Stimulated activated effector memory CD8-positive, alpha-beta T cell treated with anti-CD3 and anti-CD28 coated beads, Interleukin-12 subunit alpha, Interleukin-12 subunit beta, amount 100 ng/mL, for 72 hours (primary cell): ENCODE data around the gene KRTAP4-9.
"Not testable (repeated sequence)": the region's sequence is repeated elsewhere in the genome, so short reads cannot be mapped to it uniquely, and the experiment has no call there.

Source experiments
- ATAC-seq: fragments of 150-1000 bp; cut with Tn5 transposase; 2 replicates; pipeline ENCODE4 v1.10.0; 2021
- DNase-seq, 2 donors: peaks; one replicate each; pipeline ENCODE4 v3.0.0; 2021 to 2022; ENCODE audit warnings: low spot score in 2 of 2
- H3K27ac Mint-ChIP-seq: one replicate; pipeline ENCODE4 v1.8.0; 2022; ENCODE audit warnings: mild to moderate bottlenecking, mixed read lengths
- H3K36me3 Mint-ChIP-seq: one replicate; pipeline ENCODE4 v1.8.0; 2022; ENCODE audit warnings: mild to moderate bottlenecking, mixed read lengths
- H3K4me1 Mint-ChIP-seq: one replicate; pipeline ENCODE4 v1.8.0; 2022; ENCODE audit warnings: mixed read lengths
- H3K4me3 Mint-ChIP-seq: one replicate; pipeline ENCODE4 v1.8.0; 2022; ENCODE audit warnings: mild to moderate bottlenecking, mixed read lengths
- H3K9me3 Mint-ChIP-seq: one replicate; pipeline ENCODE4 v1.8.0; 2022; ENCODE audit warnings: mixed read lengths

Gene KRTAP4-9

DNA sequence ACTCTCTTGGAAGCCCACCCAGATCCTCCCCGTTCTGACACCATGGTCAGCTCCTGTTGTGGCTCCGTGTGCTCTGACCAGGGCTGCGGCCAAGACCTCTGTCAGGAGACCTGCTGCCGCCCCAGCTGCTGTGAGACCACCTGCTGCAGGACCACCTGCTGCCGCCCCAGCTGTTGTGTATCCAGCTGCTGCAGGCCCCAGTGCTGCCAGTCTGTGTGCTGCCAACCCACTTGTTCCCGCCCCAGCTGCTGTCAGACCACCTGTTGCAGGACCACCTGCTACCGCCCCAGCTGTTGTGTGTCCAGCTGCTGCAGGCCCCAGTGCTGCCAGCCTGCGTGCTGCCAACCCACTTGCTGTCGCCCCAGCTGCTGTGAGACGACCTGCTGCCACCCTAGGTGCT lies at the start of gene KRTAP4-9:
TSS of gene KRTAP4-9 (plus strand) at position 43 of the 400 bp plus-strand sequence. CDS start at position 43, 0 bp downstream.
- not testable (repeated sequence) for H3K9me3 Mint-ChIP-seq, H3K4me1 Mint-ChIP-seq, H3K36me3 Mint-ChIP-seq, H3K27ac Mint-ChIP-seq, DNase-seq, ATAC-seq, H3K4me3 Mint-ChIP-seq

DNA sequence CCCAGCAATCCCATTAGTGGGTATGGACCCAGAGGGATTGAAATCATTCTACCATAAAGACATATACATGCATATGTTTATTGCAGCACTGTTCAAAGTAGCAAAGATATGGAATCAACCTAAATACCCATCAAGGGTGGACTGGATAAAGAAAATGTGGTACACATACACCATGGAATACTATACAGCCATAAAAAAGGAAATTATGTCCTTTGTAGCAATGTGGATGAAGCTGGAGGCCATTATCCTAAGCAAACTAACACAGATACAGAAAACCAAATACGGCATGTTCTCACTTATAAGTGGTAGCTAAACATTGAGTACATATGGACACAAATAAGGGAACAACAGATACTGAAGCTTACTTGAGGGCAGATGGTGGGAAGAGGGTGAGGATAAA lies 47.6 kb upstream of the KRTAP4-9 start:
- no peaks in the 10 kb centered on the region for H3K36me3 Mint-ChIP-seq
- H3K27ac Mint-ChIP-seq, result no peak overlapping the region
- no peak overlapping the region for H3K4me3 Mint-ChIP-seq
- DNase-seq, result no peak
- H3K9me3 Mint-ChIP-seq, result peaks cover 2% of the 10 kb centered on the region
- H3K4me1 Mint-ChIP-seq, result peaks cover 5% of the 10 kb centered on the region
- no peak for ATAC-seq

DNA sequence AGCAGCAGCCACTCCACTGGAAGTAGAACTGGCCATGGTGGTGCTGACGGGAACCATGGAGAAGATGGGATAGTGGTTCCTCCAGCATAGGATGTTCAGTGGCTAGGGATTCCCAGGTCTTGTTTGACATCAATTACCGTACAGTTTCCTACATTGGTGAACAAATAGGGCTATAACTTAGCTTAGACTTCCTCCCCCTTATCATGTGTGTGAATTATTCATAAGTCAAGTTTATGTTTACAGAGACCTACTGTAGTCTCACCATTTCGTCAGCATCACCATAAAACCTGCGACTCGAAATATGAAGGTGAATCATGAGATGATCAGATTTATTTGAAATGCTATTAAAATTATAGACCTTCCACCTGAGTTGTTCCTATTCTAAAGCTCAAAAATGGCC lies 46.4 kb upstream of the KRTAP4-9 start:
- Mint-ChIP-seq H3K9me3 (peaks cover 2% of the 10 kb centered on the region), H3K36me3 (no peaks in the 10 kb centered on the region), H3K4me3 (no peak overlapping the region), H3K27ac (no peak overlapping the region), H3K4me1 (peaks cover 5% of the 10 kb centered on the region)
- DNase-seq, result no peak
- ATAC-seq, result no peak

DNA sequence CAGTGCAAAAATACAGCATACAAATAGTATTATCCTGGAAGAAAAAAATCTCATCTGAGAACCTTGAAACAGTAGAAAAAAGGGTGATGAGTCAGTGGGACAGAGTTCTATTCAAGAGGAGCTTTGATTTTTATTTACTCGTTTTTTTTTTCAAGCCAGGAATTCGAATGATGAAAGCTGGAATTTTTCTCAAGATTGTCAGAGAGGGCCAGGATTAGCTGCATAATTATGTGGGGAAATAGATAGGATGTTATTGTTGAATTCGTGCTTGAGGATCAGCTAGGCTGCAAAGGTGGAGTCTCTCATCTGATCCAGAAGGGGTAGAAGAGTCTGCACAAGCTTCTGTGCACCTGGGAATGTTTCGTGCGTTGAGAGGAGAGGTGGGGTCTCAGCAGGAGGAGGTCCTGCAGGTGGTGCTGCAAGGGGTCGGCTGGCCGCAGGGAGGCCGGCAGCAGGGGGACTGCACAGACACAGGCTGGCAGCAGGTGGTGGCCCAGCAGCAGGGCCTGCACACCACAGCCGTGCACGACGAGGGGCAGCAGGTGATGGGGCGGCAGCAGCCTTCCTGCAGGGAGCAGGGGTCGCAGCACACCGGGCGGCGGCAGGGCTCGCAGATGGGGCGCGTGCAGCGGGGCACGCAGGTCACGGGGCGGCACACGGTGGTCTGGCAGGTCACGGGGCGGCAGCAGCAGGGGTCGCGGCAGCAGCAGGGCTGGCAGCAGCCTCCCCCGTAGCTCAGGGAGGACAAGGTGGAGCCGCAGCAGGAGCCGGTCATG lies 45.7 kb upstream of the KRTAP4-9 start:
- H3K36me3 Mint-ChIP-seq, DNase-seq, H3K4me1 Mint-ChIP-seq, H3K27ac Mint-ChIP-seq, H3K4me3 Mint-ChIP-seq, H3K9me3 Mint-ChIP-seq, ATAC-seq: not testable (repeated sequence)

DNA sequence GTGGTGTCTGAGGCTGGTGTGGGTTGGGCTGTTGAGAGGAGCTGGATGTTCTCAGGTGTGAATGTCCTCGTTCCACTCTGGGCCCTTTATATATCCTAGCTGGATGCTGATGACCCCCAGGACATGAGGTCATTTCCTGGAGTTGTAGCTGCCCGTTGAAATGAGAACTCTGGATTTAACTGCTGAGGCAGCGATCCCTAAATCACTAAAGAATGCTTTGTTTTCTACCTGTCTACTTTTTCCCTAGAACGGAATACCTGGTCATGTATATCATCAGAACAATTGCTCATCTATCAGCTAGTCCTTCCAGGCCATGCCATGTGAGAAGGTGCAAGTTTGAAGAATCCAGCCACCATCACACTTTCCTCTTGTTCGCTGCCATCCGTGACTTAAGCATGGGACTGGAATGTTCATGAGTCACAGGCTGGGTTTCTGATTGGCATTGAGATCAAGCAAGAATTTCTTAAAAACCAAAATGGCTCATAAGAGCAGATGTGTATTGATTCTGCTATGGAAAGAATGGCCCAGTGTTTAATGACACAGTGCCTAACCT lies 45.1 kb upstream of the KRTAP4-9 start, which contains the start of gene KRTAP2-3:
TSS of gene KRTAP2-3 (minus strand) at position 63 of the 553 bp plus-strand sequence. CDS start 64 bp downstream, outside the sequence.
- no peak for DNase-seq
- peaks cover 5% of the 10 kb centered on the region for H3K4me1 Mint-ChIP-seq
- no peak within 1 kb of the TSS for H3K27ac Mint-ChIP-seq

DNA sequence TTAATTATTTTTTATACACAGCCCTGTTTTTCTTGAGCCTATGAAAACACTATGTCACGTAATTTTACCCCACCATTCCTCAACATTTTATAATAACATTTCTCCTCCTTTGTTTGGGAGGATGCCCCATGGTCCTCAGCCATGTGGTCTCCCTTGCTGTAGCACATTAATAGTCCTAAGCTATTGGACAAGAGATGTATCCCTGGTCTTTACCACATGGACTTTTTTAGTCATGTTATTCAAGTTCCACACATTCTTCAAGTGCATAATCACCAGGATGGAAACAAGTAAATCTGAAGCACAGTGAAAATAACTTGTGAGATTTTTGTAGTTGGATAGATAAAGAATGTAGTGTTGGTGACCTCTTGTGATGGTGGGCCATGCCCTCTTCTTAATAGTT lies 43.2 kb upstream of the KRTAP4-9 start:
- Mint-ChIP-seq H3K36me3 (no peaks in the 10 kb centered on the region), H3K27ac (no peak overlapping the region), H3K9me3 (peaks cover 2% of the 10 kb centered on the region), H3K4me1 (peaks cover 5% of the 10 kb centered on the region), H3K4me3 (no peak overlapping the region)
- DNase-seq, result no peak
- ATAC-seq, result no peak

More for the DNA sequence above, 45.1 kb upstream of the KRTAP4-9 start, which contains the start of gene KRTAP2-3:
- Mint-ChIP-seq H3K9me3 (peaks cover 2% of the 10 kb centered on the region), H3K4me3 (no peak within 1 kb of the TSS), H3K36me3 (no peaks in the 10 kb centered on the region)
- ATAC-seq, result peak; percentile 13

DNA sequence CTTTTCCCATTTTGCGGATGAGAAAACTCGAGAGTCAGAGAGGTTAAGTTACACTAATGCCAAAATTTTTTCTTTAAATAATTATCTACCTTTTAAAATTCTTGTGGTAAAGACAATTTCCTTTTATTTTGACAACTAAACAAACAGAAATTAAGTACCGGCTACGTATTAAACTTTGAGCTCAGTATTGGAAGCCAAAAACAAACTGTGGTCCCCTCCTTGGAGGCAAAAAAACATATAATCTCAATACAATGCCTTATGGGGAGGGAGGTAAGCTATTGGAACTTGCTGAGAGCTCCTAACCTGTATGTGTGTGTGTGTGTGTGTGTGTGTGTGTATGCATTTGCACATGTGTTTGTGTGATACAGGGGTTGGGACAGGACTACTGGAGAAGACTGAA lies 41.7 kb upstream of the KRTAP4-9 start:
- ATAC-seq (no peak), DNase-seq (no peak)
- no peaks in the 10 kb centered on the region for H3K36me3 Mint-ChIP-seq
- H3K27ac Mint-ChIP-seq, result no peak overlapping the region
- H3K4me3 Mint-ChIP-seq, result no peak overlapping the region
- H3K4me1 Mint-ChIP-seq, result peaks cover 5% of the 10 kb centered on the region
- no peaks in the 10 kb centered on the region for H3K9me3 Mint-ChIP-seq

DNA sequence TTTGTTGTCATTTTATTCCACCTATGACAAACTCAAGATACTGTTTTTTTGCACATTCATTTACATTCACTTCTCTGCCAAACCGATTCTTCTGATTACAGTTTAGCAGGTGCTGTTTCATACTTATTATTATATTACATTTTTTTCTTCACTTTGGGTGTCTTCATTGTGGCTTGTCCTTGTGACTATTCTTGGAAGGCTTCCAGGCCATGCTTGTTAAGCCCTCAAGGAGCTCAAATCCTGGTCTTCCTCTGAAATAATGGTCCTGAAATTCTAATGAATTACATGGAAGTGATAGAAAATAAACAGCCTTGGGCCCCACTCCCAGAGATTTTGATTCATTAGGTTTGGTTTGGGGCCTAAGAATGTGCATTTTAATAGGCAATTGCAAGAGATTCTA lies 40.9 kb upstream of the KRTAP4-9 start:
- Mint-ChIP-seq H3K9me3 (no peaks in the 10 kb centered on the region), H3K27ac (no peak overlapping the region), H3K36me3 (no peaks in the 10 kb centered on the region), H3K4me1 (peaks cover 3% of the 10 kb centered on the region), H3K4me3 (no peak overlapping the region)
- no peak for DNase-seq
- ATAC-seq, result no peak

DNA sequence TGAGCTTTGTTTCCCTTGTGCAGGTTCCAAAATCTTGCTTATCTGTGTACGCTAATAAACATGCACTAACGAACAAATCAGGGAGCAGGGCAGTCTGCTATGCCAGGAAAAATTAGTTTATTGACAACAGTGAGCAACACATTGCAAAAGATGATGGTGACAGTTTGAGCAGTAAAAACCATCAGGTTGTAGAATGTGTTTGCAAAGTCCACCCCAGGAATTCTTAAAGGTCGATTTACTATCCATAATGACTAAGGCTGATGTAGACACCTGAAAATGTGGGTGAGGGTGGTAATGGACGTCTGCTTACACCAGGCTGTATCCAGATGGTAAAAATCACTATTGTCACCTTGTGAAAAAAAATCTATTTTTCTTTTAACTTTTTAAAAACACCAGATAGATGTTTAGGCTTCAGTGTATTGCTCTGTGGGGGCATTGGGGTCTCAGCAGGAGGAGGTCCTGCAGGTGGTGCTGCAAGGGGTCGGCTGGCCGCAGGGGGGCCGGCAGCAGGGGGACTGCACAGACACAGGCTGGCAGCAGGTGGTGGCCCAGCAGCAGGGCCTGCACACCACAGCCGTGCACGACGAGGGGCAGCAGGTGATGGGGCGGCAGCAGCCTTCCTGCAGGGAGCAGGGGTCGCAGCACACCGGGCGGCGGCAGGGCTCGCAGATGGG lies 40.0 kb upstream of the KRTAP4-9 start:
- H3K27ac Mint-ChIP-seq, H3K36me3 Mint-ChIP-seq, H3K9me3 Mint-ChIP-seq, DNase-seq, H3K4me3 Mint-ChIP-seq, H3K4me1 Mint-ChIP-seq, ATAC-seq: not testable (repeated sequence)

DNA sequence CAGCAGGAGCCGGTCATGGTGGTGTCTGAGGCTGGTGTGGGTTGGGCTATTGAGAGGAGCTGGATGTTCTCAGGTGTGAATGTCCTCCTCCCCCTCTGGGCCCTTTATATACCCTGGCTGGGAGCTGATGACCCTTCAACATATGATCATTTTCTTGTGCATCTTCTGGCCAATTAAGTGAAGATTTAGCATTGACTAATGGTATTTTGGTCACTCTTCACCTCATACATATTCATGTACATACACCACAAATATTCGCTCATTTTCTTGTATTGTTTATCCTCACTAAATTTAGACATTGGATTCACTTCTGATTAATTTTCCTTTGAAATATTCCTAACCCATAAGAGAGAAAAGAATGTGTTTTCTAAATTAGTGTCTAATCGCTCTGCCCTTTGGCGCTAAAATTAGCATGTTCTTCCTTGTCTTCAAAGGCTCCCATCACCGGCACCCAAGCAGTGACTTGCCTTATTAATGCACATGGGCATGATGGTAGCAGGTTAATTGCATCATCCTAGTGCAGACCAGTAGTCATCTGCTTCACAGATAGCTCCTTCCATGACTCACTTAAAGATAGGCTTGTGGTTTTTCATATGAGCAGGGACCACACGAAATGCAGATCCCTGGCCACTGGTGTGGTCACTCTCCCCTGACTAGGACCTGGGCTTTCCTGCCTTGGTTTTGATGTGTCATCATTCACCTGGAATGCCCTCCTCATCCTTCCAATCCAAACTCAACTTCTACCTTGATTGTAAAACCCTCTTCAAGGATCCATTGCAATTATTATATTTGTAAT lies 39.2 kb upstream of the KRTAP4-9 start, which contains the start of gene KRTAP2-4:
TSS of gene KRTAP2-4 (minus strand) at position 51 of the 796 bp plus-strand sequence. CDS start at position 17, 34 bp downstream.
- Mint-ChIP-seq H3K4me3 (no peak within 1 kb of the TSS), H3K9me3 (no peaks in the 10 kb centered on the region), H3K27ac (no peak within 1 kb of the TSS), H3K36me3 (no peaks in the 10 kb centered on the region), H3K4me1 (no peaks in the 10 kb centered on the region)
- ATAC-seq, result peak; percentile 63
- DNase-seq, result no peak

DNA sequence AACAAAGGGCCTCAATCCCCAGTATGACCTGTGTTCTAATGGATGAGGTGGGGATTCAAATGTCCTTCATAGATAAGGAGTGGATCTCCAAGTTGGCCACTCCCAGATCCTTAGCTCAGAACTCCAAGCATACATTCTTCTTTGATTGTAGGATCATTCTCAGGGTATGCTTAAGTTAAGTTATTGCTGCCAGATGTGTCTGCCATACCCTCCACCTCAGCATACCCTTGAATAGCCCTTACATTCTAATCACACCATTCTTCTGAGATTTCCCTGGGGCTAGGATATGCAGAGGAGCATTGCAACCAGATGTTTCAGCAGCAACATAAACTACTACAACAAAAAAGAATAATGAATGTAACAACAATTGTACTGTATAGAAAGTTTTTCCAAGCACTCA lies 37.9 kb upstream of the KRTAP4-9 start:
- H3K36me3 Mint-ChIP-seq, result no peaks in the 10 kb centered on the region
- no peaks in the 10 kb centered on the region for H3K4me1 Mint-ChIP-seq
- no peak for ATAC-seq

DNA sequence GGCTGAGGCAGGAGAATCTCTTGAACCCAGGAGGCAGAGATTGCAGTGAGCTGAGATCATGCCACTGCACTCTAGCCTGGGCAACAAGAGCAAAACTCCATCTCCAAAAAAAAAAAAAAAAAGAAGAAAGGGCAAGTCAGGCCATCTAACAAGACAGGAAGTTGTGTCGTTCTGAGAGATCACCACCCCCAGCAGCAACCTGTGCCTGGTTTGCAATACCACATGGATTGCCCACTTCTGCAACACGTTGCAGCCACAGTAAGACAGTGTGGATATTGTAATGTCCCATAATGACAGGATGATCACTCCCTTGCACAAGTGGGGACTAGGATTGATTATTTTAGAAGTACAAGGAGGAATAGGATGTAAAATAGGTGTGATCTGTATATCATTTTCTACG lies 36.2 kb upstream of the KRTAP4-9 start:
- no peaks in the 10 kb centered on the region for H3K9me3 Mint-ChIP-seq
- no peak for DNase-seq
- no peak overlapping the region for H3K4me3 Mint-ChIP-seq
- no peaks in the 10 kb centered on the region for H3K4me1 Mint-ChIP-seq
- ATAC-seq, result no peak
- H3K36me3 Mint-ChIP-seq, result no peaks in the 10 kb centered on the region
- no peak overlapping the region for H3K27ac Mint-ChIP-seq

More for the DNA sequence above, 37.9 kb upstream of the KRTAP4-9 start:
- H3K27ac Mint-ChIP-seq, result no peak overlapping the region
- H3K9me3 Mint-ChIP-seq, result no peaks in the 10 kb centered on the region
- no peak overlapping the region for H3K4me3 Mint-ChIP-seq
- DNase-seq, result no peak

DNA sequence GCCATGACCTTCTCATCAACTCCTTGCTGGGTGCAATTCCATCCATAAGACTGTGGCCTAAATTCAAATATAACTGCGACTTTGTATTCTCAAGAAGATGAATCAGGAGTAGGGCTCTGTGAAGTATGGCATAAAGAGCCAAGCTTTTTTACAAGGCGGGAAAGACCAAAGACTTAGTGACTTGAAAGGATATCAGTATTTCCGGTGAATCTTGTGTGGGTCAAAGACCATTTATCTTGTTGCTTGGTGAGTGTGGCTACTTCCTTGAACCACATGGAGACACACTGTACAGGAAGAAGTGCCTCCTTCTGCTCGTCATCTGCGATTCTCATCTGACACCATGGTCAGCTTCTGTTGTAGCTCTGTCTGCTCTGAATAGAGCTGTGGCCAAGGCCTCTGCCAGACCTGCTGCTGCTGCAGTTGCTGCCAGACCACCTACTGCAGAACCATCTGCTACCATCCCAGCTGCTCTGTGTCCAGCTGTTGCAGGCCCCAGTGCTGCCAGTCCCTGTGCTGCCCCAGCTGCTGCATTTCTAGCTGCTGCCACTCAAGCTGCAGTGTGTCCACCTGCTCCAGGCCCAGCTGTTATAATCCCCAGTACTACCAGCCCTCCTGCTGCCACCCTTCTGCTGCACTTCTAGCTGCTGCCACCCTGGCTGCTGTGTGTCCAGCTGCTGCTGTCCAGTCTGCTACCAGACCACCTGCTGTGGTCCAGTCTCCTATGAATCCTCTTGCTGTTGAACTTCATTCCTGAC lies 33.4 kb upstream of the KRTAP4-9 start:
- Mint-ChIP-seq H3K4me1 (no peaks in the 10 kb centered on the region), H3K9me3 (no peaks in the 10 kb centered on the region), H3K27ac (no peak overlapping the region), H3K4me3 (no peak overlapping the region), H3K36me3 (no peaks in the 10 kb centered on the region)
- DNase-seq (no peak), ATAC-seq (no peak)

DNA sequence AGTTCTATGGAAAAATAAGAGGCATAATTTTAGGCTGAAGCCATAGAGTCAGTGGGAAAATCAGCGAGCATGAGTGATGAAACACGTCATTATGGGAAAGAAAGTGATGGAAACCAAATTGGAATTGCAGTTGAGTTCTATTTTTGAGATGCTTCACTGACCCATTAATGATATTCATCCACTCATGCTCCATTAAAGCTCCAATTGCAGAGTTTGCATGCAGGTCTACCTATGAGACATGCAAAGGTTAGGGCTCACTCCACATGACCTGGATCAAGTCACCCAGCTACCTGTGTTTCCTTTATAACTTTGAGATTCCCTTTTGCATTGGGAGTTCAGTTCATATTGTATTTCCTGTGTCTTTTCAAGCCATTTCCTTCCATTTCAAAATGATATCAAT lies 31.5 kb upstream of the KRTAP4-9 start:
- ATAC-seq (no peak), DNase-seq (no peak)
- H3K9me3 Mint-ChIP-seq, result no peaks in the 10 kb centered on the region
- no peak overlapping the region for H3K27ac Mint-ChIP-seq
- no peaks in the 10 kb centered on the region for H3K4me1 Mint-ChIP-seq
- no peak overlapping the region for H3K4me3 Mint-ChIP-seq
- H3K36me3 Mint-ChIP-seq, result no peaks in the 10 kb centered on the region
